CD4-positive, alpha-beta T cell treated with Interleukin-17A for 4 hours (primary cell): ENCODE measurements around the gene STK35.

Experiments used
- DNase-seq: peaks from one replicate; pipeline ENCODE4 v3.0.0-alpha.2; 2020; ENCODE audit warnings: mixed read lengths

Gene STK35

GRCh38 chr20:2108498-2108897 is 6.9 kb downstream of the STK35 start:
- DNase-seq, result no peak

- DNase-seq, result no peak
Measured at GRCh38 chr20:2108987-2109386, 7.4 kb downstream of the STK35 start.

- no peak for DNase-seq
Measured at GRCh38 chr20:2109425-2110210, 8.0 kb downstream of the STK35 start.

- DNase-seq, result no peak
Measured at GRCh38 chr20:2112910-2113309, 11.3 kb downstream of the STK35 start.

- no peak for DNase-seq
Measured at GRCh38 chr20:2114127-2114959, 12.7 kb downstream of the STK35 start.

GRCh38 chr20:2114990-2115681 is 13.5 kb downstream of the STK35 start:
- no peak for DNase-seq

GRCh38 chr20:2116170-2116940 is 14.7 kb downstream of the STK35 start:
- no peak for DNase-seq

GRCh38 chr20:2118783-2119182 is 17.2 kb downstream of the STK35 start:
- DNase-seq, result no peak

GRCh38 chr20:2122936-2123335 is 21.3 kb downstream of the STK35 start:
- DNase-seq, result no peak

- DNase-seq, result no peak
Measured at GRCh38 chr20:2123720-2124119, 22.1 kb downstream of the STK35 start.

GRCh38 chr20:2124564-2125213 is 23.1 kb downstream of the STK35 start:
- no peak for DNase-seq

GRCh38 chr20:2125474-2126112 is 24.0 kb downstream of the STK35 start:
- no peak for DNase-seq

- no peak for DNase-seq
Measured at GRCh38 chr20:2127238-2127637, 25.6 kb downstream of the STK35 start.

- DNase-seq, result no peak
Measured at GRCh38 chr20:2128542-2128941, 26.9 kb downstream of the STK35 start.

- DNase-seq, result no peak
Measured at GRCh38 chr20:2130062-2130591, 28.5 kb downstream of the STK35 start.

- DNase-seq, result no peak
Measured at GRCh38 chr20:2130683-2131082, 29.1 kb downstream of the STK35 start.

GRCh38 chr20:2131366-2131765 is 29.7 kb downstream of the STK35 start:
- no peak for DNase-seq

- DNase-seq, result no peak
Measured at GRCh38 chr20:2132461-2132901, 30.9 kb downstream of the STK35 start.

GRCh38 chr20:2133318-2134183 is 31.9 kb downstream of the STK35 start:
- DNase-seq, result no peak

- no peak for DNase-seq
Measured at GRCh38 chr20:2135013-2135412, 33.4 kb downstream of the STK35 start.
